ENCODE data around the gene OR8B4. TPM values are rescaled to one million over a fixed set of nuclear protein-coding genes. Genes with fewer than 3 reads are reported as not detected.
"Not testable (repeated sequence)": the region's sequence is repeated elsewhere in the genome, so short reads cannot be mapped to it uniquely, and the experiment has no call there.

OR8B4 gene
- not detected for total RNA-seq

- ATAC-seq, result no peak
- Mint-ChIP-seq H3K4me3 (no peak within 1 kb of the TSS), H3K4me1 (no peaks in the 10 kb centered on the region), H3K27me3 (peaks cover 13% of the 10 kb centered on the region), H3K9me3 (ENCODE audit: low read depth) (no peaks in the 10 kb centered on the region), H3K36me3 (ENCODE audit: low read depth) (no peaks in the 10 kb centered on the region), H3K27ac (no peak within 1 kb of the TSS)
- no peak for DNase-seq
- CTCF ChIA-PET, result no interaction called here
- POLR2A ChIA-PET, result no interaction called here
- intact Hi-C loops (cut with DNase I, micrococcal nuclease), result no loop called here
Observed at GRCh38 chr11:124424384-124424921, at the start of gene OR8B4. Gene OR8B4 (minus strand): TSS chr11:124424871. CDS start chr11:124424871, 0 bp downstream.

GRCh38 chr11:124474079-124474478, 49.4 kb upstream of the OR8B4 start:
- peaks cover 16% of the 10 kb centered on the region for H3K27me3 Mint-ChIP-seq
- ChIA-PET POLR2A (no interaction called here), CTCF (no interaction called here)
- ATAC-seq (no peak), DNase-seq (no peak)
- no peak overlapping the region for H3K4me3 Mint-ChIP-seq
- H3K9me3 Mint-ChIP-seq (ENCODE audit: low read depth), result no peaks in the 10 kb centered on the region
- H3K36me3 Mint-ChIP-seq (ENCODE audit: low read depth), result no peaks in the 10 kb centered on the region
- H3K27ac Mint-ChIP-seq, result no peak overlapping the region
- intact Hi-C loops (cut with DNase I, micrococcal nuclease), result no loop called here
- no peaks in the 10 kb centered on the region for H3K4me1 Mint-ChIP-seq

- no peak overlapping the region for H3K27ac Mint-ChIP-seq
- peaks cover 16% of the 10 kb centered on the region for H3K27me3 Mint-ChIP-seq
- POLR2A ChIA-PET, result no interaction called here
- intact Hi-C loops (cut with DNase I, micrococcal nuclease), result no loop called here
- no peaks in the 10 kb centered on the region for H3K4me1 Mint-ChIP-seq
- CTCF ChIA-PET, result no interaction called here
- H3K36me3 Mint-ChIP-seq (ENCODE audit: low read depth), result no peaks in the 10 kb centered on the region
- ATAC-seq, result no peak
- H3K4me3 Mint-ChIP-seq, result no peak overlapping the region
- H3K9me3 Mint-ChIP-seq (ENCODE audit: low read depth), result no peaks in the 10 kb centered on the region
- DNase-seq, result no peak
Observed at GRCh38 chr11:124473476-124473875, 48.8 kb upstream of the OR8B4 start.

- Mint-ChIP-seq H3K4me3 (no peak overlapping the region), H3K27me3 (peaks cover 13% of the 10 kb centered on the region), H3K36me3 (ENCODE audit: low read depth) (no peaks in the 10 kb centered on the region), H3K27ac (no peak overlapping the region), H3K4me1 (no peaks in the 10 kb centered on the region), H3K9me3 (ENCODE audit: low read depth) (no peaks in the 10 kb centered on the region)
- ChIA-PET CTCF (no interaction called here), POLR2A (no interaction called here)
- intact Hi-C loops (cut with DNase I, micrococcal nuclease), result no loop called here
- no peak for DNase-seq
- ATAC-seq, result no peak
Observed at GRCh38 chr11:124470561-124471227, 46.0 kb upstream of the OR8B4 start.

GRCh38 chr11:124467381-124467927, 42.8 kb upstream of the OR8B4 start:
- Mint-ChIP-seq H3K4me1 (no peaks in the 10 kb centered on the region), H3K4me3 (no peak overlapping the region), H3K9me3 (ENCODE audit: low read depth) (no peaks in the 10 kb centered on the region), H3K27me3 (peaks cover 3% of the 10 kb centered on the region), H3K36me3 (ENCODE audit: low read depth) (no peaks in the 10 kb centered on the region), H3K27ac (no peak overlapping the region)
- ChIA-PET POLR2A (no interaction called here), CTCF (interaction anchor here (0.9 kb wide), 1 partner anchor 28 kb away, joined by 3 read pairs; no protein-coding TSS in a partner anchor)
- ATAC-seq (no peak), DNase-seq (no peak)
- intact Hi-C loops (cut with DNase I, micrococcal nuclease), result no loop called here

GRCh38 chr11:124465368-124465767, 40.7 kb upstream of the OR8B4 start:
- POLR2A ChIA-PET, result no interaction called here
- Mint-ChIP-seq H3K27ac (no peak overlapping the region), H3K4me3 (no peak overlapping the region), H3K27me3 (peaks cover 11% of the 10 kb centered on the region), H3K4me1 (no peaks in the 10 kb centered on the region), H3K36me3 (ENCODE audit: low read depth) (no peaks in the 10 kb centered on the region), H3K9me3 (ENCODE audit: low read depth) (no peaks in the 10 kb centered on the region)
- CTCF ChIA-PET, result no interaction called here
- DNase-seq, result no peak
- ATAC-seq, result no peak
- intact Hi-C loops (cut with DNase I, micrococcal nuclease), result no loop called here

- POLR2A ChIA-PET, result no interaction called here
- no peak for DNase-seq
- Mint-ChIP-seq H3K9me3 (ENCODE audit: low read depth) (no peaks in the 10 kb centered on the region), H3K36me3 (ENCODE audit: low read depth) (no peaks in the 10 kb centered on the region), H3K27me3 (peaks cover 8% of the 10 kb centered on the region), H3K4me3 (no peak overlapping the region), H3K27ac (no peak overlapping the region), H3K4me1 (no peaks in the 10 kb centered on the region)
- intact Hi-C loops (cut with DNase I, micrococcal nuclease), result no loop called here
- CTCF ChIA-PET, result no interaction called here
- no peak for ATAC-seq
Observed at GRCh38 chr11:124463990-124464389, 39.3 kb upstream of the OR8B4 start.

- no peak for DNase-seq
- H3K27me3 Mint-ChIP-seq, result peaks cover 8% of the 10 kb centered on the region
- H3K4me3 Mint-ChIP-seq, result no peak overlapping the region
- H3K4me1 Mint-ChIP-seq, result no peaks in the 10 kb centered on the region
- H3K9me3 Mint-ChIP-seq (ENCODE audit: low read depth), result no peaks in the 10 kb centered on the region
- no peak overlapping the region for H3K27ac Mint-ChIP-seq
- intact Hi-C loops (cut with DNase I, micrococcal nuclease), result no loop called here
- H3K36me3 Mint-ChIP-seq (ENCODE audit: low read depth), result no peaks in the 10 kb centered on the region
- ATAC-seq, result no peak
- CTCF ChIA-PET, result interaction anchor here (0.9 kb wide), 1 partner anchor 9 kb away, joined by 3 read pairs; no protein-coding TSS in a partner anchor
- POLR2A ChIA-PET, result no interaction called here
Observed at GRCh38 chr11:124463324-124463723, 38.7 kb upstream of the OR8B4 start.

GRCh38 chr11:124460459-124460858, 35.8 kb upstream of the OR8B4 start:
- ChIA-PET CTCF (no interaction called here), POLR2A (no interaction called here)
- no peaks in the 10 kb centered on the region for H3K9me3 Mint-ChIP-seq (ENCODE audit: low read depth)
- no peak overlapping the region for H3K4me3 Mint-ChIP-seq
- H3K4me1 Mint-ChIP-seq, result no peaks in the 10 kb centered on the region
- H3K36me3 Mint-ChIP-seq (ENCODE audit: low read depth), result no peaks in the 10 kb centered on the region
- peaks cover 12% of the 10 kb centered on the region for H3K27me3 Mint-ChIP-seq
- intact Hi-C loops (cut with DNase I, micrococcal nuclease), result no loop called here
- no peak overlapping the region for H3K27ac Mint-ChIP-seq
- ATAC-seq (no peak), DNase-seq (no peak)

GRCh38 chr11:124459379-124459778, 34.7 kb upstream of the OR8B4 start:
- H3K27me3 Mint-ChIP-seq, result peaks cover 12% of the 10 kb centered on the region
- H3K36me3 Mint-ChIP-seq (ENCODE audit: low read depth); intact Hi-C loops (cut with DNase I, micrococcal nuclease); ATAC-seq; DNase-seq; H3K4me3 Mint-ChIP-seq; H3K27ac Mint-ChIP-seq; CTCF ChIA-PET; H3K9me3 Mint-ChIP-seq (ENCODE audit: low read depth); POLR2A ChIA-PET; H3K4me1 Mint-ChIP-seq: not testable (repeated sequence)

- Mint-ChIP-seq H3K9me3 (ENCODE audit: low read depth) (peaks cover 5% of the 10 kb centered on the region), H3K4me1 (no peaks in the 10 kb centered on the region), H3K27ac (no peak overlapping the region), H3K4me3 (no peak overlapping the region), H3K36me3 (ENCODE audit: low read depth) (no peaks in the 10 kb centered on the region), H3K27me3 (peaks cover 7% of the 10 kb centered on the region)
- ChIA-PET CTCF (interaction anchor here (0.5 to 1.3 kb wide), 3 partner anchors 8 to 309 kb away, joined by 3 to 4 read pairs (median 3); no protein-coding TSS in a partner anchor), POLR2A (no interaction called here)
- no peak for DNase-seq
- no peak for ATAC-seq
- intact Hi-C loops (cut with DNase I, micrococcal nuclease), result no loop called here
Observed at GRCh38 chr11:124454552-124454951, 29.9 kb upstream of the OR8B4 start.

GRCh38 chr11:124446916-124447315, 22.2 kb upstream of the OR8B4 start:
- Mint-ChIP-seq H3K27me3 (peaks cover 14% of the 10 kb centered on the region), H3K4me3 (no peak overlapping the region), H3K27ac (no peak overlapping the region), H3K36me3 (ENCODE audit: low read depth) (no peaks in the 10 kb centered on the region), H3K4me1 (no peaks in the 10 kb centered on the region), H3K9me3 (ENCODE audit: low read depth) (peaks cover 5% of the 10 kb centered on the region)
- intact Hi-C loops (cut with DNase I, micrococcal nuclease), result no loop called here
- DNase-seq (no peak), ATAC-seq (no peak)
- POLR2A ChIA-PET, result no interaction called here
- CTCF ChIA-PET, result interaction anchor here (1.3 kb wide), 1 partner anchor 31 kb away, joined by 3 read pairs; no protein-coding TSS in a partner anchor
